Measurements from ENCODE around the gene SLC25A1.

Gene SLC25A1

GRCh38 chr22:19137384-19138216 is 40.9 kb downstream of the SLC25A1 start:
- DNase-seq = no peak

GRCh38 chr22:19136915-19137314 is 41.6 kb downstream of the SLC25A1 start:
- DNase-seq = no peak

GRCh38 chr22:19134874-19135273 is 43.7 kb downstream of the SLC25A1 start:
- DNase-seq = no peak

DNA sequence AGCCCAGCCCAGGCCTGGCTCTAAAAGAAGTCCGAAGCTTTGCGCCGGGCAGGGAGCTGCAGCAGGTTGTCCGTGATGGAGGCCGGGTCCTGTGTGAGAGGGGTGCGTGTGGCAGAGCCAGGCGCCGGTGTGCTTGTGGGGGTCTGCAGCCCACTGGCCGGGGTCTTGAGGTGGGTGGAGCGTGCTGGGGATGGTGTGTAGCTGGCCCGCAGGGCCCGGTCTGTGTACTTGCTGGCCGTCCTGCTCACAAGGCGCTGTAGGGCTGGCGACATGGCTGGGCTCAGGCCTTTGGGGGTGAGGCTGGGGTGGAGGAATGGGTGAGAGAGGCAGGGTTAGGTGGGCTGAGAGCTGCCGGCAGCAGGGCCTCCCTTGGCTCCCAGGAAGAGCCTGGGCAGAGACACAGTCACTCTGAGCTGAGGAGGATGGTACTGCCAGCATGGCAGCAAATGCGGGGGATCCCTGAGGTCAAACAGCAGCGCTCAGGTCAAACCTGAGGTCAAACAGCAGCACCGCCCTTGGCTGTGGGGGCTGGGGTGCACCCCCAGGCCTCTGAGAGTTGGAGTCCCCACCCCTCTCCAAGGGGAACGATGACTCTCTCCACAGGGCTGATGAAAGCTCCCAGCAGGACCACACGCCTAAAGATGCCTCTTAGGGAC is 44.2 kb downstream of the SLC25A1 start:
- DNase-seq = no peak

- no peak for DNase-seq
Observed at GRCh38 chr22:19133561-19133960, 45.0 kb downstream of the SLC25A1 start.

GRCh38 chr22:19132693-19133400 is 45.7 kb downstream of the SLC25A1 start:
- DNase-seq = no peak

- no peak for DNase-seq
Observed at GRCh38 chr22:19132153-19132552, 46.4 kb downstream of the SLC25A1 start.

- no peak for DNase-seq
Observed at GRCh38 chr22:19131685-19132015, 46.9 kb downstream of the SLC25A1 start.

GRCh38 chr22:19130959-19131684 is 47.4 kb downstream of the SLC25A1 start, which contains the start of gene TSSK2:
TSSK2 (plus strand) TSS chr22:19131308; CDS start chr22:19131400, 92 bp downstream.
- no peak for DNase-seq

GRCh38 chr22:19129871-19130270 is 48.7 kb downstream of the SLC25A1 start:
- no peak for DNase-seq

- DNase-seq = no peak
Observed at GRCh38 chr22:19128946-19129727, 49.4 kb downstream of the SLC25A1 start.

DNA sequence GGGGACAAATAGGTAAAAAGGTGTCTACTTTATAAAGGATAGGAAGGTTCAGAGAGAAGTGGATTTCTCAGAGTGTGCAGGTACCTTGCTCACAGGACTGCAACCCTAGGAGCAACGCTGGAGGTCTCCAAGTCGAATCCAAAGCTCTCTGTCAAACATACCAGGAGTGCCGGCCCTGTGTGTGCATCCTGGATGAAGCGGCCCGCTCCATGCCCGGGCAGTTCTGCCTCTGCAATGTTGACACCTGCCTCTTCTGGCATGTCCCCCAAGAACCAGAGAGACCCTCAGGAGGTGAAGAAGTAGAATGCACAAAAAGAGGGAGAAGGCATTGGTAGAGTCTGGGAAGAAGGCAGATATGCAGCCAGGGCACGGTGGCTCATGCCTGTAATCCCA is 50.5 kb downstream of the SLC25A1 start:
- DNase-seq = no peak

DNA sequence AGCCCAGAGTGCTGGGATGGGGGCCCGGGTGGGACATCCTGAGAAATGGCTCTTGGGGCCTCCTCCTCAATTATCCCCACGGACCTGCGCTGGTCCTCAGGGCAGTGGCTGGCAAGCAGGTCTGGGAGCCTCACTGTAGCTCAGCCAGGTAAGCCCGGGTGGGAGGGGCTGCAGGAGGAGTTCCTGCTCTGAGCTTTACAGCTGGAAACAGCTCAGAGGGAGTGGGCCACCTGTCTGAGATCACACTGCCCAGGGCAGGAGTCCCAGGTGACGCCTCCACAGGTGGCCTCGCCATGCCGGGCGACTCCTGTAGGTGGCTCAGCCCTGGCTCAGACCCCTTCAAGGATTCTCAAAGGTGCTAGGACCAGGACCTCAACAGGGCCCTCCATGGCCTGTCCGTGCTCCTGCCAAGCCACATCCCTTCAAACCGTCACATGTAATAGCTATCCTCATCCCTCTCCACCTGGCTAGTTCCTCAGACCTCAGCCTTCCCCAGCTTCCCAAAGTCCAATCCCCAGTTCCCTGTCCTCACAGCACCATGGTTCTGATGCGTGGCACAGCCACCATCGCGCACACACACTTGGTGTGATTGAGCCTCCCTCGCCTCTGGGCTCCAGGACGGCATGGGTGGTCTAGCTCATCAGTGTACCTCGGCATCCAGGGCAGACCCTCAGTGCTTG is 51.1 kb downstream of the SLC25A1 start:
- DNase-seq = no peak

GRCh38 chr22:19126309-19127273 is 51.9 kb downstream of the SLC25A1 start:
- no peak for DNase-seq
